ENCODE data around the gene CDH13. TPM values are rescaled to one million over a fixed set of nuclear protein-coding genes. Genes with fewer than 3 reads are reported as not detected.

The CDH13 gene
- total RNA-seq, 4 donors from 2014 or later, result 3.4 to 14.8 (median 6.5) TPM

GRCh38 chr16:82820855-82821254 is 194.1 kb downstream of the CDH13 start:
- DNase-seq, result no peak
- Histone ChIP-seq H3K27me3 (no peaks in the 10 kb centered on the region), H3K36me3 (no peaks in the 10 kb centered on the region), H3K4me3 (replicated peaks in 1 of 3) (no peak overlapping the region), H3K9me3 (no peaks in the 10 kb centered on the region), H3K27ac (no peak overlapping the region), H3K4me1 (no peaks in the 10 kb centered on the region)
- TF ChIP-seq POLR2A (IDR thresholded peaks at IDR 0.05) (no peak), CTCF (IDR thresholded peaks at IDR 0.05) (no peak)
- intact Hi-C loops (cut with DNase I), result no loop called here
- WGBS, 2 donors, result 79 to 96% methylated on average over 2 of the region's 2 CpGs

GRCh38 chr16:82824408-82824807 is 197.6 kb downstream of the CDH13 start:
- DNase-seq, result no peak
- 71 to 90% methylated on average over 5 of the region's 5 CpGs for WGBS, 2 donors
- H3K27me3 ChIP-seq, result no peaks in the 10 kb centered on the region
- H3K9me3 ChIP-seq, result no peaks in the 10 kb centered on the region
- H3K4me3 ChIP-seq (replicated peaks in 1 of 3), result no peak overlapping the region
- no peak overlapping the region for H3K27ac ChIP-seq
- TF ChIP-seq CTCF (IDR thresholded peaks at IDR 0.05) (no peak), POLR2A (IDR thresholded peaks at IDR 0.05) (no peak)
- no peaks in the 10 kb centered on the region for H3K4me1 ChIP-seq
- H3K36me3 ChIP-seq, result no peaks in the 10 kb centered on the region
- intact Hi-C loops (cut with DNase I), result no loop called here

DNA sequence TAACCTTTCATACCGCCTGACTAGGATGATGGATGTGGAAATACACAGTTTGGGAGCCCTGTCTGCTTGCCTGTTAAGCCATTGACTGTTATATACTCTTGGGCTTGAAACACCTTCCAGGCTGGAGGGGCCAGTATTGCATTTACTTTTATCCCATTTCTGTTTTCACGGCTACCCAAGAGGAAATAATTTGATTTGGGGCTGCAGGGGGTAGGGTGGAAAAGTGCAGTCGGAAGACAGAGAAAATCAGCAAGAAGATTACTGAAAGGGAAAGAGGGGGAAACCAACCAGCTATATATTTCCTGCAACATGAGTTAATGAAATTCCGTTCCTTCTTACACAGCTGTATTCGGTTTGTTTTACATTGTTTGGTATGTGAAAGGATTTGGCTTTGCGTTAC is 202.5 kb downstream of the CDH13 start:
- Histone ChIP-seq H3K27me3 (no peaks in the 10 kb centered on the region), H3K36me3 (no peaks in the 10 kb centered on the region), H3K9me3 (no peaks in the 10 kb centered on the region), H3K4me1 (no peaks in the 10 kb centered on the region), H3K27ac (no peak overlapping the region), H3K4me3 (replicated peaks in 1 of 3) (no peak overlapping the region)
- no peak for DNase-seq
- WGBS, 2 donors, result 78 to 83% methylated on average over 6 of the region's 6 CpGs
- TF ChIP-seq CTCF (IDR thresholded peaks at IDR 0.05), result no peak
- no peak for TF ChIP-seq POLR2A (IDR thresholded peaks at IDR 0.05)
- intact Hi-C loops (cut with DNase I), result no loop called here

GRCh38 chr16:82830944-82831343 is 204.2 kb downstream of the CDH13 start:
- Histone ChIP-seq H3K9me3 (no peaks in the 10 kb centered on the region), H3K27me3 (no peaks in the 10 kb centered on the region), H3K27ac (no peak overlapping the region), H3K4me1 (no peaks in the 10 kb centered on the region), H3K36me3 (no peaks in the 10 kb centered on the region), H3K4me3 (replicated peaks in 1 of 3) (no peak overlapping the region)
- intact Hi-C loops (cut with DNase I), result no loop called here
- 74 to 81% methylated on average over 7 of the region's 7 CpGs for WGBS, 2 donors
- TF ChIP-seq POLR2A (IDR thresholded peaks at IDR 0.05) (no peak), CTCF (IDR thresholded peaks at IDR 0.05) (no peak)
- DNase-seq, result no peak

DNA sequence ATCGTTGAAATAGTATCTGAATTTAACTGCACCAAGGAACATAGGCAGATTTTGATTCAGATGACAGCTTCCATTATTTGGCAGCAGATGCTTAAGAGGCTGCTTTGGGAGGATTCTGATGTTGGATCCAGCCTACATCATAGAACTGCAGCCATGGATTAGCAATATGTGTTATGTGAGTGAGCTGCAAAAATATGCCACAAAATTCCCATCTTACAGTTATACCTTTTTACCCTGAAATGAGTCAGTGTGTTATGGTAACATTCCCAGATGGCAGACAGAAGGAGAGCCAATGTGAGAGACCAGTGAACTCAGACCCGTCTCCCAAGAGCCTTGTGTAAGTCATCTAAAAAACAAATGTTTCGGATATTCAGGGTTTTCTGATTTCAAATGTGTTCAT is 206.1 kb downstream of the CDH13 start:
- intact Hi-C loops (cut with DNase I), result no loop called here
- TF ChIP-seq CTCF (IDR thresholded peaks at IDR 0.05) (no peak), POLR2A (IDR thresholded peaks at IDR 0.05) (no peak)
- H3K4me3 ChIP-seq (replicated peaks in 1 of 3), result no peak overlapping the region
- no peaks in the 10 kb centered on the region for H3K36me3 ChIP-seq
- H3K9me3 ChIP-seq, result no peaks in the 10 kb centered on the region
- no peaks in the 10 kb centered on the region for H3K4me1 ChIP-seq
- 86 to 88% methylated on average over 3 of the region's 3 CpGs for WGBS, 2 donors
- H3K27ac ChIP-seq, result no peak overlapping the region
- no peaks in the 10 kb centered on the region for H3K27me3 ChIP-seq
- no peak for DNase-seq

Data from thyroid gland (tissue), 4 donors.